Globus pallidus (tissue), 1 donor: ENCODE data around the gene SLC17A4.

Experiments used
- DNase-seq: peaks from one replicate; pipeline ENCODE4 v3.0.0-alpha.2; 2015; ENCODE audit warnings: low spot score

Gene SLC17A4

DNA sequence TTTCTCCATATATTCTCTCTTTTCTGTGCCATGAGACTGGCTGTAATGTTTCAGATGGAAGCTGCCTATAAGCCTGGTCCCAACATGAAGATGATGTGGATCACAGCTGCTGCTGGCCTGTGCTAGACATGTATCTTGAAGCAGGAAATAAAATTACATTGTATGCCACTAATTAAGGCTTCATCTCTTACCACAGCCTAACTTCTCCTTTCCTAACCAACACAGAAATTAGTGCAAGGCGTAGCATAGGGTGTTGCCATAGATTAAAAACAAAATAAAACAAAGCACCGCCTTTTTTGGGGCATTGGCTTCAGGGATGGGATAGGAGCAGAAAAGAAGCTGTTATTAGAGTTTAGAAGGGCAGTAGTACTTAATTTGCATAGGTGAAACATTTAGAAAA, 4.7 kb upstream of the SLC17A4 start:
- DNase-seq, result no peak

DNA sequence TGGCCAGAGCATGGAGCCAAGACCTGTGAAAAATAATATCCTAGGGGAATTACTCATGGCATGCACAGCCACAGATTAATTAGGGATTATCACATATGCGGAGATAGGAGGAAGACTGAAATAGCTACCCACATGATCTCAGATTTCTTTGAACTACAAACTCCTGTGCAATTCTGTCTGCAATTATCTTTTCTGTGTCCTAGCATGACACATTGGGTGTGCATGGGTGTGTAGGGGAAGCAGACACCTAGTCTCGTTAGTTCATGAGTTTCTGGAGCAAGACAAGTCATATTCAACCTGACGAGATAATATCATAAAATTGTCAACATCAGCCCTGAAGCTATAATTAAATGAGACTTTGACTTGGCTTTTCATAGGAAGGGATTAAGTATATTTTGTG, 3.6 kb upstream of the SLC17A4 start:
- DNase-seq, result no peak

DNA sequence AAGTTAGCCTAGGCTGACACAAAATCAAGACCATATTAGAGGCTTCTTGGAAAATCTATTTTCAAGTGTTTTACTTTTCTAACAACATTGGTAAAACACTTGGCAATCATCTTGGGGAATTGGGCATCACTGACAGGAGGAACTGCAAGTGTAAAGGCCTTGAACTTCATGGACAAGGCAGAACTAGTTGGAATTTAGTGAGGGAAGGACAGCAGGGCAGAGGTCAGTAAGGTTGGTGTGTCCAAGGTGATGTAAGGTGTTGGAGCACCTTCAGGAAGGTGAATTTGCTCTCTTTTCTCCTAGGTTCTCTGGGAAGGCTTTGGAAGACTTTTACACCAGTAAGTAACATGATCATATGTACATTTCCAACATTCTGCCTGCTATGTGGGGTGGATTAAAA, 1.5 kb upstream of the SLC17A4 start:
- DNase-seq, result no peak

DNA sequence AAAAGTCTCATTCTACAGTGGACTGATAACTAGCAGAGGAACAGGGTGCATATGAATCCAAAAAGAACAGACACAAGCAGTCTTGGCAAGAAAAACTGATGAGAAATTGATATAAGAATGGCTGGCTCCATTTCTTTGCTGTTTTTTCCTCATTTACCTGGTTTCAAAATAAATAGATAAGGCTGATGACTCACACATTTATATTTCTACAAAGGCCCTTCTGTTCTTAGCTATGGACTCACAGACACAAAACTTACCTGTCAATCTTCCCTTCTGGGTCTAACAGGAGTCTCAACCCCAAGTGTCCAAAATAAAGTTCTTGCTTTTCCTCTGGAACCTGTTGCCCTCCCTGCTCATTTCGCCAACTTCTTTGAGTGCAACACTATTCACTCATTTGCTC, 941 bp downstream of the SLC17A4 start:
- DNase-seq, result no peak

DNA sequence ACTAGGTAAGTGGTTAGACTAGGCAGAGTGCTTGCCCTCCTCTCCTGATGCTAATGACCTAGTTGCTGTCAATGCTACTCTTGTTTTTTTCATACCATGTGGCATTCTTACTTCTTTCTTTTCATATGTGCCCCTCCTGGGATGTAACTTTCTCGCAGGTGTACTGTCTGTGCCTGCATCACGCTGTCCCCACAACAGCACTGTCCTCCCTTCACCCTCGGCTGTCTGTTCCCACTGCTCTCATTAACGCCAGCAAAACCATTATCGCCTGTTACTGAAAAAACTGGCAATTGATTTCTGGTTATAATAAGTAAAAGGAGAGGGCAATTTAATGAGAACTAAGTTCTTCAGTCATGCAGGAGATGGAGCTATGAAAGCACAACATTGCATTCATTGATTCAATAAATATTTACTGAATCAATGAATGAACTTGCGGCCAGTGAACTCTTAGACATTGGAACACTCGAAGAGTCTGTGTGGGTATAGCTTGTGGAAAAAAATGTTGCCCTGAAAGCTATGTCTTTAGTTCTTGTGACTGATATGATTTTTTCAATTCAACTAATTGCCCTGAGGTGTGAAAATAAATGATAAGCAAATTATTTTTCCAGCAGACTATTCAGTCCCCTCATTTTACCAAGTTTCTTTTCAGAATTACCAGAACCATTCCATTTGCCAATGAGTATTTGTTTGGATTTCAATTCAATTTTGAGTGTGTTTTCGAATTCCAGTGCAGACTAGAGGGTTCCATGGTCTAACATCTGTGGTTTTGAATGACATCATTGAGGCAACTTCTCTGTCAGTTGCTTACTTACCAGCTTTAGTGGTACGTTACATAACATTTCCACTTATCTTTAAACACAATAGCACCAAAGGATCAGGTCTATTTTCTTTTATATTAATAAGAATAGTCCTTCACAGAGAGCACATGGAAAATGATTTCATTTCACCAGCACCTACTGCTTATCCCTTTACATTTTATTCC, 2.1 kb downstream of the SLC17A4 start:
- DNase-seq, result no peak

DNA sequence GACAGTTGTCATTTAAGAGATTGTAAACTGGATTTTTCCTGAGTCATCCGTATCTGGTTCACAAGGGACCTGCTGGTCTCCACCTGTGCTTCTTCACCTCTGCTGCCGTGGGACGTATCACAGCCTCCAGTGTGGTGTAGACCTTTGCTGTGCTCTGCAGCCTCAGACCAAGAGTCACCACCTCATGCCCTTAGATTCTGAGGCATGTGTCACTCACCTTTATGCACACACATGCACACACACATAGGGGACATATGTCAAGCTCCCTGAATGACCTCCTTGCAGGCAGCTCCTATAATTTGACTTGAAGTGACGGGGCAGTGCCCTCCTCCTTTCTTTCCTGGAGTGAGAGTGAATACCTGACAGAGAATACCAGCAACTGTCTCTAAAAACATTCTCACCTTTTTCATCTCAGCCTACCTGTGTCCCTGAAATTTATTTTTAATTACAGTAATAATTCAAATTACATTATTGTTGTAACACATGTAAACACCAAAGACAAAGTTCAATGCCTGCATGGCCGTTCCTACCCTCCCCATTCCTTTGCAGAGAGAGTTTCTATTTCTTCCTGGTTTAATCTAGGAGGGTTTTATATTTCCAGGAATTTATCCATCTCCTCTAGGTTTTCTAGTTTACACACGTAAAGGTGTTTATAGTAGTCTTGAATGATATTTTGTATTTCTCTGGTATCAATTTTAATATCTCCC, 3.5 kb downstream of the SLC17A4 start:
- DNase-seq, result no peak

DNA sequence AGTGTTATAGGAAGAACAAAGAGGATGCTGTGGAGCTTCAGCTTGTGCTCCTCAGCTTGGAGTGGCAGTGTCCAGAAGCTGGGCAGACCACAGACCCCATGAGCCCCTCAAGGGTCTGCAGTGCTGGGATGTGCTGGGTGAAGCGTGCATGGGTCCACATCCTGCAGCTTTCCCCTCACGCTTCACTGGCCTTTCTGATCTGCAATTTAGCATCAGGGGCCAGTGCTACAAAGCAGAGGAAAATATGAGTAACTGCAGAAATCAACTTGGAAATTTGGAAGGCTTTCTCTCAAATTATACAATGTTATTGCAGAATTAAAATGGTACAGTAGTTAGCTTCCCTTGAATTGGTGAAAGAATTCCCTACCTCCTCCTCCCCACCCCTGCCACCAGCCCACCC, 10.1 kb downstream of the SLC17A4 start:
- DNase-seq, result no peak

DNA sequence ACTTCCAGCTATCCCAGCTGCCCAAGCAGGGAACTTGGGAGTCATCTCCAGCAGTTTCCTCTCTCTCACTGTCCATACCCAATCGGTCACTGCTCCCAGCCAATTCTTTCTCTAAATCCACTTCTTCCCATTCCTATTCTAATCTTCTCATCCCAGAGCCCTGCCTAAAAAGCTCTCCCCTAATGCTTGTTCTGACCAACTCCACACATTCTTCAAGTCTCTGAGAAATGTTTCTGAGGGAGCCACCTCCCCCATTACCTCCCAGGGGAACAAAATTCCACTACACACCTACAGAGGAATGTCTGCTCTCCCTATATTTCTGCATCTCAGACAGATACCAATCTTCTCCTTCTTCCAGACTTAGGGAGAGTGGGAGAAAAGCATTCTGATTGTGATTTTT, 14.0 kb downstream of the SLC17A4 start:
- DNase-seq, result no peak

DNA sequence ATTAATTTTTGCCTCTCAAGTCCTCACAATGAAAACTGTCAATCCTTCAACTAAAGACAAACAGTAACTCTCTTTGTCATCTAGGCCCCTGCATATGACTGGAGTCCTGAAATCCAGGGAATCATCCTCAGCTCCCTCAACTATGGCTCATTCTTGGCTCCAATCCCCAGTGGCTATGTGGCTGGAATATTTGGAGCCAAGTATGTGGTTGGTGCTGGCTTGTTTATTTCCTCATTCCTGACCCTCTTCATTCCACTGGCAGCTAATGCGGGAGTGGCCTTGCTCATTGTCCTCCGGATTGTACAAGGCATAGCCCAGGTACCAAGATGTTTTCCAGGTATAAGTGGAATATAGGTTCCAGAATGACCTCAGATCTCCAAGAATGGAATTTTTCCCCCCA, 15.4 kb downstream of the SLC17A4 start:
- DNase-seq, result no peak

DNA sequence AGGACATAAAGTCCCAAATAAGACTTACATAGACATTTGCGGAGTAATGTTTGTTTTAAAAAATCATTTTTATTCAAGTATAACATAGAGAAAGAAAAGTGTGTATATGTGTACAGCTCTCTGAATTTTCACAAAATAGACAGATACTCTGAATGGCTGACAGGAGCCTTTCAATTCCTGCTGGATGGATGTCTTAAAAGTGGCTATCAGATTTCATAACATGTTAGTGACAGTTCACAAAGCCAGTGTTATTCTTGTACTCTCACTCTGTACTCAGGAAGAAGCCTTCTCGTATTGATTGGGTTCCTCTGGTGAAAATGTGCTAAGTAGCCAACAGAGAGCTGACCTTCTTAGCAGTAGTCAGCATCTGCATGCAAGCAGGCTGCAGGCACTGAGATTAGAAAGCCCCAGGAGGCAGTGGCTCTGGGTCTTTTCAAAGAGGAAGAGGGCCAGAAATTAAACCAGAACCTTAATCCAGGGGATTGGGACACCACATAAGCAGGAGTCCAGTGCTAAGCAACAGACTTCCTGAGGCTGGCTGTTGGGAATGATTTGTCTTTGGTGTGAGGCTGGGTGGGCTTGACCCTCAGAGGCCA, 19.7 kb downstream of the SLC17A4 start:
- no peak for DNase-seq

DNA sequence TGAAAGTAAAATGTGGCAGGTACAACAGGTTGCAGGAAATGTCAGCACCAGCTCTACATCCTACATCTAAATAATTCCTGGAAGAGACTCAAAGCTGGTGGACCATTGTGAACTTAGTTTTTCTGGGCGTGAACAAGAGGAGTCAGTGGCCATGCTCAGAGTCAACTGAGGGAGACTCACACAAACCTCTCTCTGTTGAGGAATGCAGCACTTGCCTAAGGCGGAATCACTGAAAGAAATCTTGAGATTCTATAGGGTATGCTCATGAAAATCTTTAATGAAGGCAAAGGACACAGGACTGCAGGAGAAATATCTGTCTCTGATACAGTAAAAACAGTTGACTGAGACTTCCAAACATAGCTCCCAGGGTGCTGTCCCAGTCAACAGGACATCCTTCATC, 22.5 kb downstream of the SLC17A4 start:
- no peak for DNase-seq

DNA sequence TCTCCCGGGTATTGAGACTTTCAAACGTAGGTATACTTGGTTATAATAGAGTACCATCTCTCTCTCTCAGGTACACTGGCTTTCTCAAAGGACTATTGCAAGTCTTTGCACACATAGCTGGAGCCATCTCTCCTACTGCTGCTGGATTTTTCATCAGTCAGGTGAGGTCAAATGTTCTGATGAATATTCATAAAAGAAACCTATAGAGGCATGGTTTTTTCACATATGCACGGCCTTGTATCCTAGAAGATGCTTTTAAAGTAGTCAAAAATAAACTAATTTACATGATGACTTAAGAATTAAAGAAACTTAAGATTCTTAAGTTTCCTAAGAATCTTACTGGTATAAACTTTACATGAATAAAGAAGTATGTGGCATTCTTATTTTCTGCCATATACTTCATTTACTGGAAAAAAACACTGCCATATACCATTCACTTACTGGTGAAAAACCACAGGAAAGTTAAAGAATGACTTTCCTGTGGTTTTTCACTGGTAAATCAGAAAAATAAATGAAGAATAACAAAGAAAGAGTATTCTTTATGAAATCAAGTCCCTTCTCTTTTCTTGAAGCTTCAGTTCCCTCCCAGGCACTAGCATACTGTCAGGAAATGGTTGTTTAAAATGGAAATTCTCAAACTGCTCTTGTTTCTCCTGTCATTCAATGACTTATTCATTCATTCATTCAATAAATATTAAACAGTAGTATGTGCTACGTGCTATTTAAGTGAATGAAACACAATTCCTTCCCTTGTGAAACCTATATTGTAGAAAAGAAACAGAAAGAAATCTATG, 23.5 kb downstream of the SLC17A4 start:
- DNase-seq, result no peak

DNA sequence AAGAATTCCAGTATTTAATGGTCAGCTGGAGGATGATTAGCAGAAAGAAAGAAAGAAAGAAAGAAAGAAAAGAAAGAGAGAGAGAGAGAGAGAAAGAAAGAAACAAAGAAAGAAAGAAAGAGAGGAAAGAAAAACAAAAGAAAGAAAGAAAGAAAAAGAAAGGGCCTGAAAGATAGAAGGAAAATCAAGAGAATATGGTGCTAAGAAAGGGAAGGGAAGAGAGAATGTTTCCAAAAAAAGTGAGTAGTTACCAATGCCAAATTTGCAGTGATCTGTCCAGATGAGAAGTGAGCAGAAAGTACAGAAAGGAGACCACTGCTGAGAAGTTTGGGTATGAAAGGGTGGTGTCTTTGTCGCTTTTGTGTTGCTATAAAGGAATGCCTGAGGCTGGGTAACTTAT, 26.6 kb downstream of the SLC17A4 start:
- DNase-seq, result no peak

DNA sequence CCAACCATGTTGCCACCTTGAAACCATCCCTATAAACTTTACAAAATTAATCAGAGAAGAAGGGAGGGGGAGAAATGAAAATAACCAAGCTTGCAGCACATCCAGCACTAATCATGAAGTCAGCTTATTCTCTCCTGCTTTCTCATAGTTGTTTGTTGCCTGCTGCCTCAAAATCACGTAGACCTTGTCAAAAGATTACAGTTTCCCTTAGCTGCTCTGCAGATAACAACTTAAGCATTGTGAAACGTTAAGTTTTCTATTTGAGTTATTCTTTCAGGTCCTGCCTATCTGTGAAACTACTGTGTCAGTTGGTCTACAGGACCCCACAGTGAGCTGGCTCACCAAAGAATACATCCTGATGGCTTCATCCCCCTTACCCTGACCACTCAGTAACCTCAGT, 32.9 kb downstream of the SLC17A4 start:
- no peak for DNase-seq

DNA sequence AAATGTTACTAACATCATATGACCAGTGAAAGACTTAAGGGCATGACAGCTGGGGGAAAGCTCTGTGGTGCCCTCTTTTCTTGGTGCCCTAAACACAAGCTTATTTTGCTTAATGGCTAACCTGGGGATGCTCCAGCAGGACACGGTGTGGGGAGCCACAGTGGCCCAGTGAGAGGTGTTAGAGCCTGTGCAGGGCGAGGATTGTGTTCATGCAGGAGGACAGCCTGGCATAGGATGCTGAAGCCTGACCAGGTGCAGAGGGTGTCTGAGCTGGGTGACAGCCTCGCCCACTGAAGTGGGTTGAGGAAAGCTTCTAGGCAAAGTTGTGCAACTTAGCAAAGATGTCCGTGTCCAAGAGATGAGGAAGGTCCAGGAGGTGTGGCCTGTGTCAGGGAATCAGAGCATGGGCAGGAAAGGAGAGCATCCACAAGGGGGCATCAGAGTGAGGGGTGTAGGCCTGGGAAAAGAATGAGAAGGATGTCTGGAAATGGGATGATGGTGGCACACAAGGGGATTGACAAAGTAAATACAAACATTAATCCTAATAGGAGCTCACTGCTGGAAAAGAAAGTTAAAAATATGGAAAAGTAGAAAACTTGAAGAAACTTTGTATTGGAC, 33.9 kb downstream of the SLC17A4 start:
- DNase-seq, result peak; percentile 11

DNA sequence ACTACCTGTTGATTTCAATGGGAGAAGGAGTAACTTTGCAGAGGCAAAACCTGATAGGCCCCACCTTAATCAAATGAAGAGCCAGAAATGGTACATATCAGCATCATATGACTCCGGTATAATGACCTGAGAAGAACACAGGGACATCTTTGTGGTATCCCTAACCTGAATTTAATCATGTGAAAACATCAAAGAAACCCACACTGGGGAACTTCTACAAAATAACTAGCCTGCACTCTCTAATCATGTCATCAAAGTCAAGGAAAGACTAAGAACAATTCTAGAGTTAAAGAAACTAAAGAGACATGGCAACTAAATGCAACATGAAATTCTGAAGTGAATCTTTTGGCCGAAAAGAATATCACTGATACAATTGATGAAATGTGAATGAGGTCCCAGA, 34.9 kb downstream of the SLC17A4 start:
- DNase-seq, result no peak

DNA sequence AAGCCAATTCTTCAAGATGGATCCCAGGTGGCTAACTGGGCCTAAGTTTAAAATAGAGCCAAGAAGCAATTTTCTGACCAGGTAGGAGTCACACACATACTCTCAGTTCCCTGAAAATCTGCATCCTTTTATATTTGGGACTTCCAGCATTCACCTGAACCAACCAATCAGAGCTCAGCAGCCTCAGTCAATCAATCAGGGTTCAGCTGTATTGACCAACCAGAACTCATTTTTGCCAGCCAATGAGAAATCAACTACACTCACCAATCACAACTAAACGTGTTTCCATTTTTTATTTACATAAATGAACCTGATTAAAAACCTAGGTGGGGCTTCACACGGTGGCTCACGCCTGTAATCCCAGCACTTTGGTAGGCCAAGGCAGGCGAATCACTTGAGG, 37.5 kb downstream of the SLC17A4 start:
- no peak for DNase-seq

DNA sequence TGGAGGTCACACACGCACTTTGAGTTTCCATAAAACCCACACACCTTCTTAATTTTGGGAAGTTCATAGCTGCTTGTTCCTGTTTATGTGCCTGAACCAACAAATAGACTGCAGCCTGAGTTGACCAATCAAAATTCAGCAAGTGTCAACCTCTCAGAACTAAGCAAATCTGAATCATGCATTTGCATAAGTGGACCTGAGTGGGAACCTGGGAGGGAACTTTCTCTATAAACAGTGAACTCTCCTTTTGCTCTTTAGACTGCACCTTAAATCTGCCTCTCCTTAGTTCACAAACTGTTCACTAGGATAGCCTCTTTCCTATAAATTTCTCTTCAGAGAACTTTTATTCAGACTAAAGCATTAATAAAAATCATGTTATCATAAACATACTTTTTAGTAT, 39.4 kb downstream of the SLC17A4 start:
- DNase-seq, result no peak

DNA sequence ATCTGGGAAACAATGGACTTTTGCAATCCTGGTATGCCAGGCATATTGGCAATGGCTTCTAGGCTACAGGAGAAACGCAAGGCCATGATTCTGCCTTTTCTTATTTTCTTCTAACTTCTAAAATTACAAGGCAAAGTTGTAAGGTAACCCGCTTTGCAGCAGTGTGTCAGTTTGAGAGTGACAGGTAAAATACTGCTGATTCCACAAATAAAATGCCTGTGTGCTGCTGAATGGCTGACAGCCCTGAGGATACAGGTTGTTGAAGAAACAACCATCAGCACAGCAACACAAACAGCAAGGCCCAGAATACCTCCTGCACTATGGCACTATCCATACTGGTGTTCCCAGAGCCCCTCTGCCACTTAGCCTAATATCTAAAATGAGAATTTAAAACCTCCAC, 40.2 kb downstream of the SLC17A4 start:
- DNase-seq, result no peak

DNA sequence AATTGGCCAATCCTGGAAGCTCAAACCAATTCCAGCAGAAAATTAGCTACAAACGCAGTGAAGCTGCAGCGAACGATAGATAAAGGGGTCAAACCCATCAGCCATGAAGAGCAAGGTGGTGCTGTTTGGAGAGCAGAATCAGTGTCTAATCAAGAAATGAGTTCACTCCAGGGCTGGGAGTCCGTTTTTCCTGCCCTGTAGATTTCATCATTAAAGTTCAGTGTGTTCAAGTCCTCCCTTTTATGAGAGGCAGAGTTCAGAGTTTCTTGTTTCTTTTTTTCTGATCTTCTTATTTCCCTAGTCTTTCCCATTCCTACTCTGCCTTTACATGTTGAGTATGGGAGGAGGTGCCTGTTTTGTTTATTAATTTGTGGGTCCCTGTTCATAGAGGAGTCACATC, 46.9 kb downstream of the SLC17A4 start:
- no peak for DNase-seq

DNA sequence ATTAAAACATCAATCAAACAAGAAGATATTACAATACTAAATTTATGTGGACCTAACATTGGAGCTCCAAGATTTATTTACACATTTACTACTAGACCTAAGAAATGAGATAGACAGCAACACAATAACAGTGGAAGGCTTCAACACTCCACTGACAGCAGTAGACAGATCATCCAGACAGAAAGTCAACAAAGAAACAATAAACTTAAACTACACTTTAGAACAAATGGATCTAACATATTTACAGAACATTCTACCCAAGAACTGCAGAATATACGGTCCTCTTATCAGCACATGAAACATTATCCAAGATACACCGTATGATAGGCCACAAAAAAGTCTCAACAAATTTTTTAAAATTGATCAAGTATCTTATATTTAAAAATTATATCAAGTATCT, 50.3 kb downstream of the SLC17A4 start:
- no peak for DNase-seq

DNA sequence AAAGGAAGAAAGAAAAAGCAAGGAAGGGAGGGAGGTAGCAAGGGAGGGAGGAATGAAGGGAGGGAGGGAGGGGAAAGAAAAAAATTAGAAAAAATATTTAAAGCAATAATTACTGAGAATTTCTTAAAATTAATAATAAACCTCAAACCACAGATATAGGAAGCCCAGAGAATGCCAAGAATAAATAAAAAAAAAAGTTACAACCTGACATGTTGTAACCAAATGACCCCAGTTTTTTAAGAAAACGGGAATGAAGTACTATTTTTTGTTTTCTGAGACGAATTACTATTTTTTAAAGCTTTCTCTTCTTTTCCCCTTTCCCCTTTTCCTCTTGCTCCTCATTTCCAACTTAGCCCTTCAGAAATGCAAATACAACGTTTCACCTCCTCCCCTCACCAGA, 60.7 kb downstream of the SLC17A4 start:
- DNase-seq, result no peak
